ENCODE data around the gene LMBR1. TPM values are rescaled to one million over a fixed set of nuclear protein-coding genes. Genes with fewer than 3 reads are reported as not detected.
"Not testable (repeated sequence)": the region's sequence is repeated elsewhere in the genome, so short reads cannot be mapped to it uniquely, and the experiment has no call there.

Gene LMBR1
- total RNA-seq, 1 donor from 2014 or later, result 106 TPM

- no peak for DNase-seq (ENCODE audit: low read depth in 2 of 2)
These were observed 233.0 kb downstream of the LMBR1 start for GRCh38 chr7:156659961-156660360.

GRCh38 chr7:156659203-156659602 lies 233.8 kb downstream of the LMBR1 start:
- DNase-seq (ENCODE audit: low read depth in 2 of 2), result no peak

- no peak for DNase-seq (ENCODE audit: low read depth in 2 of 2)
These were observed 235.3 kb downstream of the LMBR1 start for GRCh38 chr7:156657681-156658080.

- DNase-seq (ENCODE audit: low read depth in 2 of 2), result no peak
These were observed 236.4 kb downstream of the LMBR1 start for GRCh38 chr7:156656598-156656997.

GRCh38 chr7:156655983-156656382 lies 237.0 kb downstream of the LMBR1 start:
- no peak for DNase-seq (ENCODE audit: low read depth in 2 of 2)

GRCh38 chr7:156655251-156655650 lies 237.7 kb downstream of the LMBR1 start:
- no peak for DNase-seq (ENCODE audit: low read depth in 2 of 2)

GRCh38 chr7:156654511-156655234 lies 238.3 kb downstream of the LMBR1 start:
- no peak for DNase-seq (ENCODE audit: low read depth in 2 of 2)

GRCh38 chr7:156652886-156653568 lies 240.0 kb downstream of the LMBR1 start:
- no peak for DNase-seq (ENCODE audit: low read depth in 2 of 2)

GRCh38 chr7:156651474-156651873 lies 241.5 kb downstream of the LMBR1 start:
- no peak for DNase-seq (ENCODE audit: low read depth in 2 of 2)

GRCh38 chr7:156650042-156650441 lies 242.9 kb downstream of the LMBR1 start:
- no peak for DNase-seq (ENCODE audit: low read depth in 2 of 2)

- DNase-seq (ENCODE audit: low read depth in 2 of 2), result not testable (repeated sequence)
These were observed 245.7 kb downstream of the LMBR1 start for GRCh38 chr7:156647330-156647729.

GRCh38 chr7:156642306-156643045 lies 250.5 kb downstream of the LMBR1 start:
- no peak for DNase-seq (ENCODE audit: low read depth in 2 of 2)

- DNase-seq (ENCODE audit: low read depth in 2 of 2), result peak in 1 of 2 donors; percentile 37
These were observed 252.0 kb downstream of the LMBR1 start for GRCh38 chr7:156640949-156641485.

- DNase-seq (ENCODE audit: low read depth in 2 of 2), result peak; percentile 66 to 91
These were observed 252.6 kb downstream of the LMBR1 start, which contains the start of gene RNF32 for GRCh38 chr7:156640257-156640948. Gene RNF32, plus strand, starts transcription at chr7:156640774. Its CDS starts 3,104 bp downstream, at chr7:156643878.

- DNase-seq (ENCODE audit: low read depth in 2 of 2), result no peak
These were observed 253.3 kb downstream of the LMBR1 start for GRCh38 chr7:156639426-156640256.

GRCh38 chr7:156638443-156639077 lies 254.4 kb downstream of the LMBR1 start:
- no peak for DNase-seq (ENCODE audit: low read depth in 2 of 2)

GRCh38 chr7:156637093-156637492 lies 255.9 kb downstream of the LMBR1 start:
- DNase-seq (ENCODE audit: low read depth in 2 of 2), result not testable (repeated sequence)

GRCh38 chr7:156635529-156636385 lies 257.2 kb downstream of the LMBR1 start:
- DNase-seq (ENCODE audit: low read depth in 2 of 2), result no peak

- DNase-seq (ENCODE audit: low read depth in 2 of 2), result no peak
These were observed 258.9 kb downstream of the LMBR1 start for GRCh38 chr7:156634117-156634516.
